KMS-11 (cell line): ENCODE data around the gene RUNX3.

Experiments used
- H2AFZ ChIP-seq: fragments of 200-600 bp; sonication (generic); 2 replicates; pipeline ENCODE4 v1.6.1; 2016; ENCODE audit warnings: antibody characterized with exemption, mixed run types, low read depth
- H3K27ac ChIP-seq: fragments of 200-600 bp; sonication (generic); 2 replicates; pipeline ENCODE4 v1.6.1; 2016; ENCODE audit warnings: mild to moderate bottlenecking, mixed run types
- H3K27me3 ChIP-seq: fragments of 200-600 bp; sonication (generic); 2 replicates; pipeline ENCODE4 v1.6.1; 2017; ENCODE audit warnings: mild to moderate bottlenecking, low read depth, mixed run types, moderate library complexity; ENCODE audit not compliant: insufficient read depth
- H3K36me3 ChIP-seq: fragments of 200-600 bp; sonication (generic); 2 replicates; pipeline ENCODE4 v1.6.1; 2017; ENCODE audit warnings: mild to moderate bottlenecking, mixed run types; ENCODE audit not compliant: insufficient read depth
- H3K4me1 ChIP-seq: fragments of 200-600 bp; sonication (generic); 2 replicates; pipeline ENCODE4 v1.6.1; 2016; ENCODE audit warnings: mild to moderate bottlenecking, low read depth, mixed run types; ENCODE audit not compliant: poor library complexity, severe bottlenecking
- H3K4me2 ChIP-seq: fragments of 200-600 bp; sonication (generic); 2 replicates; pipeline ENCODE4 v1.7.0; 2016; ENCODE audit warnings: mild to moderate bottlenecking, mixed run types
- H3K4me3 ChIP-seq: fragments of 200-600 bp; sonication (generic); IDR thresholded peaks from 2 replicates; pipeline ENCODE4 v1.6.1; 2017; ENCODE audit warnings: low read depth, low read length, mixed read lengths; ENCODE audit not compliant: insufficient read depth
- H3K79me2 ChIP-seq: fragments of 200-600 bp; sonication (generic); 2 replicates; pipeline ENCODE4 v1.6.1; 2016; ENCODE audit warnings: low read depth, mixed run types; ENCODE audit not compliant: insufficient read depth
- H3K9ac ChIP-seq: fragments of 200-600 bp; sonication (generic); 2 replicates; pipeline ENCODE4 v1.6.1; 2016; ENCODE audit warnings: mild to moderate bottlenecking, mixed run types
- H4K20me1 ChIP-seq: fragments of 200-600 bp; sonication (generic); 2 replicates; pipeline ENCODE4 v1.6.1; 2016; ENCODE audit warnings: mild to moderate bottlenecking, mixed run types; ENCODE audit not compliant: insufficient read depth
- CTCF ChIP-seq: fragments of 200-600 bp; sonication (generic); conservative IDR thresholded peaks from 2 replicates; pipeline ENCODE4 v1.6.1; 2017; ENCODE audit warnings: low read depth, mild to moderate bottlenecking, antibody characterized with exemption, low read length, moderate library complexity, mixed read lengths

RUNX3 gene

DNA sequence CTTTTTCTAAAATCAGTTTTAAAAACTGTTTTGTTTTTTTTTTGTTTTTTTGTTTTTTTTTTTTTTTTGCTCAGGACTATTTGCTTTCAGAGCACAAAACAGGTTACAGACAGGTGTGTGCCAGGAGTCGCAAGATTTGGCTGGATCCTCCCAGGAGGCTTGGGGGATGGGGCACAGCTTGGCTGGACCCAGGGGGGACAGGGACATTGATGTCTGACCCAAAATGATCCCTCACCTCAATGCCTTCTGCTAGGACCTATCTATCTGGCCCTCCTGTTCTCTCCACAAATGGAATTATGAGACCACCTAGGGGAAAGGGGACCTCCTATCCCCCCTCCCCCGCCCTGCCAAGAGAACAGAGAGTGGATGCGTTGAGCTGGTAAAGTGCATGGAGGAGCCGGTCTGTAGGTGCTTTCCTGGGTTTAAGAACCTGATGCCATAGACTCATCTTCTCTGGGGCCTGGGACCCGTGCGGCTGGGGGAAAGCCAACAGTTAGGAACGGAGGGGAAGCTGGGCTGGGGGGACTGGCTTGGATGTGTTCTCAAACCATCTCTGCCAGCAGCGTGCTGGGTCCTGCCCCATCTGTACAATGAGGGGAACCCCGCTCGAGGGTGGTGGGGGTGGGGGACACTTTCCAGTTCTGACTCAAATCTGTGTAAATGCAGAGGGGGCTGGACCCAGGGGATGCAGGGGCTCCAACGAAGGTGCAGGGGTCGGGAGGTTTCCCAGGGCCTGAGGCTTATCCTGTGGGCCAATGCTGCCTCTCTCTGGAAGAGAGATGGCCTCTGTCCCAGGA is 28.9 kb downstream of the RUNX3 start:
- no peaks in the 10 kb centered on the region for H3K27me3 ChIP-seq
- no peaks in the 10 kb centered on the region for H3K79me2 ChIP-seq
- no peak overlapping the region for H3K9ac ChIP-seq
- TF ChIP-seq CTCF = no peak
- H3K4me3 ChIP-seq = no peak overlapping the region
- H3K4me1 ChIP-seq = no peaks in the 10 kb centered on the region
- H3K4me2 ChIP-seq = no peak overlapping the region
- peaks cover 5% of the 10 kb centered on the region; the same call in 1 of the 2 replicates for H3K36me3 ChIP-seq
- H3K27ac ChIP-seq = no peak overlapping the region
- H2AFZ ChIP-seq = no peak overlapping the region
- H4K20me1 ChIP-seq = no peaks in the 10 kb centered on the region

DNA sequence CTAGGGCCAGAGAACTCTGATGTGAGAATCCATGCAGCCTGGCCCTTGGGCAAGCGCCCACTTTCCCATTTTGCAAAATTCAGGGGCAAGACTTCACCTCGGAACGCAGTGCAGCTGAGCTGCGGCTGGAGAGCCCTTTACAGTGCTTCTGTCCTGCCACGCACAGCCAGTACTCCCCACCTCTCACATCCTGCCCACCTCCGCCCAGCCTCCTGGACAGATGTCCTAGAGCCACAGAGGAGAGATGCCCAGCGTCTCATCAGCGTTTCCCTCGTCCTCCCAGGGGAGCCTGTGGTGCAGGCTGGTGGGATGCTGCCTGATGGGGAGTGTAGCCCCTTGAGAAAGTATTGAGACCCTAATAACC is 29.6 kb downstream of the RUNX3 start:
- Histone ChIP-seq H3K36me3 (peaks cover 5% of the 10 kb centered on the region; the same call in 1 of the 2 replicates), H3K4me3 (no peak overlapping the region), H3K27me3 (no peaks in the 10 kb centered on the region), H3K27ac (no peak overlapping the region), H4K20me1 (no peaks in the 10 kb centered on the region), H3K4me1 (no peaks in the 10 kb centered on the region), H3K9ac (no peak overlapping the region), H2AFZ (no peak overlapping the region), H3K4me2 (no peak overlapping the region), H3K79me2 (no peaks in the 10 kb centered on the region)
- no peak for TF ChIP-seq CTCF

GRCh38 chr1:24899581-24900485 is 30.2 kb downstream of the RUNX3 start:
- no peak for TF ChIP-seq CTCF
- Histone ChIP-seq H3K4me3 (no peak overlapping the region), H3K4me1 (no peaks in the 10 kb centered on the region), H3K9ac (no peak overlapping the region), H4K20me1 (no peaks in the 10 kb centered on the region), H3K27ac (no peak overlapping the region), H3K36me3 (peaks cover 5% of the 10 kb centered on the region; the same call in 1 of the 2 replicates), H3K4me2 (no peak overlapping the region), H2AFZ (no peak overlapping the region), H3K79me2 (no peaks in the 10 kb centered on the region), H3K27me3 (no peaks in the 10 kb centered on the region)

DNA sequence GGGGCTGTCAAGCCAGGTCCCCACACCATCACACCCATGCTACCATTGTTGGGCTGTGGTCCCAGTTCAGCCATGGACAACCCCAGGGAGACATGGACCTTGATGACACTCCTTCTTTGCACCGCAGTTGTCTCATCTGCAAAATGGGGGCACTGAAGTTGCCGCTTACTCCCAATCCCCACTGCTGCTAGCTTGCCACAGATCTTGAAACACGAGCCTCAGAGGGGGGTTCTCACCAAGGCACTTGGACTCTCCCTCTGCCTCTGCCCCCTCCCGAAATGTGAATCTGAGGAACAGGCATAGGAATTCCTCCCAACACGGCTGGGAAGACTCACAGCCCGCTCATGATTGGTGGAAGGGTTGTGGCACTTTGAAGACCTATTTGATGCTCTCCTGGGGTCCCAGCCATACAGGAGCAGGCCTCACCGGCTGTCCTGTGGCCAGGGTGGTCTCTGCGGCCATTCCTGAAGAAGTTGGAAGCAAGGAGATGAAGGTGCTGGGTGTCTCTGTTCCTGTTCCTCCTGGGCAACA is 31.1 kb downstream of the RUNX3 start:
- H3K4me1 ChIP-seq = no peaks in the 10 kb centered on the region
- no peak overlapping the region for H3K9ac ChIP-seq
- H3K79me2 ChIP-seq = no peaks in the 10 kb centered on the region
- no peak overlapping the region for H2AFZ ChIP-seq
- no peak overlapping the region for H3K4me3 ChIP-seq
- no peaks in the 10 kb centered on the region for H4K20me1 ChIP-seq
- no peak overlapping the region for H3K4me2 ChIP-seq
- no peak for TF ChIP-seq CTCF
- H3K36me3 ChIP-seq = peaks cover 5% of the 10 kb centered on the region; the same call in 1 of the 2 replicates
- no peak overlapping the region for H3K27ac ChIP-seq
- no peaks in the 10 kb centered on the region for H3K27me3 ChIP-seq
